Endometrial microvascular endothelial cells (primary cell): Measurements from ENCODE around the gene OR4D11. TPM values are rescaled to one million over a fixed set of nuclear protein-coding genes. Genes with fewer than 3 reads are reported as not detected.

Experiments used
- in situ Hi-C: cut with HindIII; loops from 2 replicates; pipeline ENCODE4 v1.10.0; 2017; ENCODE audit warnings: low sequenced_read_pairs, low pct_unique_long_range_greater_than_20kb; ENCODE audit errors: inconsistent ontology term
- total RNA-seq: library from RNA; depleted of rRNA; stranded (reverse); fragments of >200 nt; gene quantifications from one replicate; pipeline ENCODE4 v1.2.3, GENCODE V29; 2015; ENCODE audit errors: inconsistent ontology term

Gene OR4D11
- total RNA-seq, 1 donor from 2014 or later = not detected

DNA sequence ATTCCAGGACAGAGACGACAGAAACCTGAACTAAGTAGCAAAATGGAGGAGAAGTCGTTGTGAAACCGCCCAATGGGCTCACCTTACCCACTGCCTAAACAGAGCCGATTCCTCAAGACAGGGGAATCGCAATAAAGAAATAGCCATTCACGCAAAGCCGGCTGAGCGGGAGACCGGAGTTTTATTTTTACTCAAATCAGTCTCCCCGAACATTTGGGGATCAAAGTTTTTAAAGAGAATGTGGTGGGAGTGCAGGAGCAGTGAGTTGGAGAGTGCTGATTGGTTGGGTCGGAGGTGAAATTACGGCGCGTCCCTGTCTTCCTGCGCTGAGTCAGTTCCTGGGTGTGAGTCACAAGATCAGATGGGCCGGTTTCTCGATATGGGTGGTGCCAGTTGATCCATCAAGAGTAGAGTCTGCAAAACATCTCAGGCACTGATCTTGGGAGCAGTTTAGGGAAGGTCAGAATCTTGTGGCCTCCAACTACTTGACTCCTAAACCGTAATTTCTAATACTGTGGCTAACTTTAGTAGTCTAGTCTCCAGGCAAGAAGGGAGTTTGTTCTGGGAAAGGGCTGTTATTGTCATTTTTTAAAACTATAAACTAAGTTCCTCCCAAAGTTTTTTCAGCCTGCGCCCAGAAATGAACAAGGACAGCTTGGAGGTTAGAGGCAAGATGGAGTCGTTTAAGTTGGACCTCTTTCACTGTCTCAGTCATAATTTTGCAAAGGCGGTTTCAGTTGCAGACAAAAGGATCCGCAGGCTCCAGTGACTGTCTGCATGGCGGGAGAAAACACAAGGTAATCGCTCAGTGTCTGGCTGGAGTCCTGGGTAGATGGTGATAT, 42.0 kb downstream of the OR4D11 start:
- in situ Hi-C loops = loop anchor here (25.0 kb wide), 1 partner anchor 117 kb away; the partner anchor contains the start of gene PATL1

DNA sequence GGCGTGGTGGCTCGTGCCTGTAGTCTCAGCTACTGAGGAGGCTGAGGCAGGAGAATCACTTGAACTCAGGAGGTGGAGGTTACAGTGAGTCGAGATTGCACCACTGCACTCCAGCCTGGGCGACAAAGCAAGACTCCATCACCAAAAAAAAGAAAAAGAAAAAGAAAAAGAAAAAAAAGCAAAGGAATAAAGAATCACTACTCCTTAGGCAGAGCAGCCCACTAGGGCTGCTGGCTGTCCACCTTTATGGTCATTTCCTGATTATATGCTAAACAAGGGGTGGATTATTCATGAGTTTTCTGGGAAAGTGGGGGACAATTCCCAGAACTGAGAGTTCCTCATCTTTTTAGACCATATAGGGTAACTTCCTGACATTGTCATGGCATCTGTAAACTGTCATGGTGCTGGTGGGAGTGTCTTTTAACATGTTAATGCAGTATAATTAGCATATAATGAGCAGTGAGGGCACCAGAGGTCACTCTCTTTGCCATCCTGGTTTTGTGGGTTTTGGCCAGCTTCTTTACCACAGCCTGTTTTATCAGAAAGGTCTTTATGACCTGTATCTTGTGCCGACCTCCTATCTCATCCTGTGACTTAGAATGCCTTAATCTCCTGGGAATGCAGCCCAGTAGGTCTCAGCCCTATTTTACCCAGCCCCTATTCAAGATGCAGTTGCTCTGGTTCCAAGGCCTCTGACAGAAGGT, 44.4 kb downstream of the OR4D11 start:
- in situ Hi-C loops = loop anchor here (25.0 kb wide), 1 partner anchor 115 kb away; the partner anchor contains the start of gene PATL1

DNA sequence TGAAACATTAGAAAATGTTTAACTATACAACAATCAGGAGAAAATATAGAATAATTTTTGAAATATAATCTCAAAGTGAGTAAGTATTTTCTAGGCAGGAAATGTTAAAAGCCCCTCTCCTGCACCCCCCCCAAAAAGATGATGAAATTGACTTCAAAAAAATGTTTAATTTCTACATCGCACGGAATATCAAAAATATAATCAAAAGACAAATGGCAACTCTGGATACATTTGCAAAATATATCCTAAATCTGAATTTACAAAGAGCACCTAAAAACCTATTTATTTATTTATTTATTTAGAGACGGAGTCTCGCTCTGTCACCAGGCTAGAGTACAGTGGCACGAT, 44.9 kb downstream of the OR4D11 start:
- in situ Hi-C loops = loop anchor here (25.0 kb wide), 1 partner anchor 114 kb away; the partner anchor contains the start of gene PATL1

DNA sequence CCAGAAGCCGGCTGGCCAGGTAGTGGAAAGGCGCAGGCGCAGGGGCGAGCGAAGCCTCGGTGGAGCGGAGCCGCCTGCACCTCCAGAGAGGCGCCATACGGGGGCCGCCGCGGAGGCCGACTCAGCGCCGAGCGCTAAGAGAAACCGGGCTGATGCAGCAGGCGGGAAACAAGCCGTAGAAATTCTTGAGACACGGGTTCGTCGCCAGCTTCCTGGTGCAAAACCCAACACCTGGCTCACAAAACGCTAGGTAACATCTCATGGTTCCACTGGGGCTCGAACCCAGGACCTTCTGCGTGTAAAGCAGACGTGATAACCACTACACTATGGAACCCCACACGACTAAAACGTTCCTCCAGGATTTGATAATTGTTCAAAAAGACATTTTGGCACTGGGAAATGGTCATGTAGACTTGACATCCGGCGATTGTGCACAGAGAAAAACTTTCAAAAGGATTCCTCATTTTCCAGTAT, 47.0 kb downstream of the OR4D11 start:
- in situ Hi-C loops = no loop called here

DNA sequence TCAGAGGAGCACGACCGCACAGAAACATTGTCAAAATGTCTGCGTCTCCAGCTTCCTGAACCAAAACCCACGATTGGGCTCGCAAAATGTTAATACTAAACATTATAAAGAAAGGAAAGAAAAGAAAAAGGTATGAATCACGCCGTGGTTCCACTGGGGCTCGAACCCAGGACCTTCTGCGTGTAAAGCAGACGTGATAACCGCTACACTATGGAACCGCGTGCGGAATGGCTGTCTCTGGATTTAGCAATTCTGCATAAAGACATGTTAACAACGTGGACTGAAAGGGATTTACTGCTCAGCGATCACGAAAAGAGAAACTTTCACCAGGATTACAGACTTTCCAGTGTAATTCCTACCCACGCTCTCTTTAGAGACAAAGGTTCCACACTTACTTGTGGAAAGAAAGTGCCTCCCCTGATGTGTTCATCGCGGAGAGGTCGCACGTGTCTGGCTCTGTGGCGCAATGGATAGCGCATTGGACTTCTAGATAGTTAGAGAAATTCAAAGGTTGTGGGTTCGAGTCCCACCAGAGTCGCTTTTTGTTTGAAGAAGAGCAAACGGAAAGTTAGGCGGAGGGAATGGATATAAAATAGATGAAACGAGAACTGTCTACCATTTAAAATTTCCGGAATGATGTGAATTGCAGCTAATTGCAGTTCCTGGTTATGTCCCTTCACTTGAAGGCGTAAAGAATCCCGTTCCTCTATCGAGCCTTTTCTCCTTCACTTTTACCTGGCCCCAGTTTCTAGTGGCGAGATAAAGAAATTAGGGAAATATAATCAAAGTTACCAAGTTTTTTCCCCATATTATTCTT, 47.7 kb downstream of the OR4D11 start:
- in situ Hi-C loops = no loop called here

DNA sequence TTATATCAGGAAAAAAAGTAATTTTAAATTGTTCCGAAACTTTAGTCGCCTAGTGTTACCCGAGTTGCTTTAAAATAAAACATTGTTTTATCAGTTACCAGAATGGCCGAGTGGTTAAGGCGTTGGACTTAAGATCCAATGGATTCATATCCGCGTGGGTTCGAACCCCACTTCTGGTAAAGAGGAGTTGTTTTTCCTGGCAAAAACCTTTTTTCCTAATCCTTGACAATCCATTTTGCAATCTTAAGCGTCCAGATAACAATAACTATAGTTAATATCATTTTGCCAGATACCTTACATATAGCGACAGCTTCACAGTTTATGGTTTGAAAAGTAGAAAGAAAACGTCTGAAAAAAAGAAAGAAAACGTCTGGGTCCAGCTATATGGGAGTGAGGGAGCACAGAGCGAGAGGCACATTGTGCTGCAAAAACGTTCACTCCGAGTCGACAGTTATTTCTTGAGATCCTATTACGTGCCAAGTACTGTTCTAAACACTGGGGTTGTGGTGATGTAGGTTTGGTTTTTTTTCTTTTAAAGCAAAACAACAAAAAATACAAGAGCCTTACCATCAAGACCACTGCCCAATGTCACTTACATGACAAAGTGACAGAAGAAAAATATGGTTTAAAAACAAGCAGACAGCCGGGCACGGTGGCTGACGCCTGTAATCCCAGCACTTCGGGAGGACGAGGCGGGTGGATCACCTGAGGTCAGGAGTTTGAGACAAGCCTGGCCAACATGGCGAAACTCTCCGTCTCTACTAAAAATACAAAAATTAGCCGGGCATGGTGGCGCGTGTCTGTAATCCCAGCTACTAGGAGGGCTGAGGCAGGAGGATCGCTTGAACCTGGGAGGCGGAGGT, 48.5 kb downstream of the OR4D11 start:
- in situ Hi-C loops = no loop called here

DNA sequence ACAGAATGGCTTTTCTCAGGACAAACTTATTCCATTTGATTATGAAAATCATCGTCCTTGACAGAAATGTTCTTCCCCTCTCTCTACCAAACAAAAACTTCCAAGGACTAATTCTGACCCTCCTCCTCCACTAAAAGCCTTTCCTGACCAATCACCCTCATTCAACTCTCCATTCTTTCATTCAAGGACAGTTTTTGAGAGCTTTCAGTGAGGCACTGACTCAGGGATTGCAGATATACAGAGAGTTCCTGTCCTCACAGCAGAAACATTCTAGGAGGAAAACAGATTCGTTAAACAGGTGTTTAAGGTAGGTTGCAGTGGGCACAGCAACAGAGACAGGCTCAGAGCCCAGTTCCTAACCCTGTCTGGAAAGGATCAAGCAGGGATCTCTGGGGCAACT, 49.5 kb downstream of the OR4D11 start:
- in situ Hi-C loops = no loop called here

DNA sequence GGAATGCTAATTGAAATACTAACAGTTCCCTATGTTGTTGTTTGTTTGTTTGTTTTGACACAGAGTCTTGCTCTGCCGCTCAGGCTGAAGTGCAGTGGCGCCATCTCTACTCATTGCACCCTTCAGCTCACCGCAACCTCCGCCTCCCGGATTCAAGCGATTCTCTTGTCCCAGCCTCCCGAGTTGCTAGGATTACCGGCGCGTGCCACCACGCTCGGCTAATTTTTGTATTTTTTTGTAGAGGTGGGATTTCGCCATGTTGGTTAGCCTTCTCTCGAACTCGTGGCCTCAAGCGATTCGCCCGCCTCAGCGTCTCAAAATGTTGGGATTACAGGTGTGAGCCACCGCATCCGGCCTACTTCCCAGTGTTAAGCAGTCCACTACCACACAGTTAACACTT, 49.9 kb downstream of the OR4D11 start:
- in situ Hi-C loops = no loop called here

Other genes with a start within 250 kb of the OR4D11 start
- not detected for gene OR5AN1, start 144.7 kb upstream of the OR4D11 start, total RNA-seq
- not detected for gene OR5A2, start 77.2 kb upstream of the OR4D11 start, total RNA-seq
- not detected for gene OR5A1, start 67.1 kb upstream of the OR4D11 start, total RNA-seq
- gene OR4D6, start 46.6 kb upstream of the OR4D11 start, total RNA-seq = not detected
- not detected for gene OR4D10, start 30.3 kb upstream of the OR4D11 start, total RNA-seq
- gene OR4D9, start 8.0 kb downstream of the OR4D11 start, total RNA-seq = not detected
- 19.0 TPM for gene OSBP, start 112.2 kb downstream of the OR4D11 start, total RNA-seq
- 11.7 TPM for gene PATL1, start 165.5 kb downstream of the OR4D11 start, total RNA-seq
- gene OR10V1, start 210.3 kb downstream of the OR4D11 start, total RNA-seq = not detected